EH (cell line): ENCODE data around the gene DIAPH1.

Experiments used
- DNase-seq: peaks from one replicate; pipeline ENCODE4 v3.0.0-alpha.2; 2015; ENCODE audit warnings: low read depth

DIAPH1 gene

GRCh38 chr5:141618804-141619554, at the start of gene DIAPH1:
Gene DIAPH1 (minus strand): TSS chr5:141619000. CDS start chr5:141618914, 86 bp downstream.
- peak; percentile 95 for DNase-seq

- DNase-seq: no peak
Measured at GRCh38 chr5:141665995-141666940, 47.5 kb upstream of the DIAPH1 start.

- DNase-seq: peak; percentile 70
Measured at GRCh38 chr5:141664733-141665461, 46.1 kb upstream of the DIAPH1 start.

GRCh38 chr5:141663506-141663905, 44.7 kb upstream of the DIAPH1 start:
- DNase-seq: no peak

- DNase-seq: no peak
Measured at GRCh38 chr5:141662028-141662427, 43.2 kb upstream of the DIAPH1 start.

- DNase-seq: peak; percentile 93
Measured at GRCh38 chr5:141657937-141658545, 39.2 kb upstream of the DIAPH1 start.

- peak; percentile 29 for DNase-seq
Measured at GRCh38 chr5:141657404-141657803, 38.6 kb upstream of the DIAPH1 start.

GRCh38 chr5:141656396-141656795, 37.6 kb upstream of the DIAPH1 start:
- no peak for DNase-seq

- peak; percentile 16 for DNase-seq
Measured at GRCh38 chr5:141655020-141655419, 36.2 kb upstream of the DIAPH1 start.

- peak; percentile 97 for DNase-seq
Measured at GRCh38 chr5:141654298-141654697, 35.5 kb upstream of the DIAPH1 start.

- no peak for DNase-seq
Measured at GRCh38 chr5:141651728-141652105, 32.9 kb upstream of the DIAPH1 start.

- DNase-seq: peak; percentile 86
Measured at GRCh38 chr5:141650851-141651727, 32.3 kb upstream of the DIAPH1 start, which contains the start of gene FCHSD1. Gene FCHSD1 (minus strand): TSS chr5:141651418. CDS start chr5:141651368, 50 bp downstream.

- no peak for DNase-seq
Measured at GRCh38 chr5:141649972-141650371, 31.2 kb upstream of the DIAPH1 start.

GRCh38 chr5:141649056-141649688, 30.4 kb upstream of the DIAPH1 start:
- no peak for DNase-seq

GRCh38 chr5:141647851-141648250, 29.1 kb upstream of the DIAPH1 start:
- DNase-seq: no peak

- DNase-seq: no peak
Measured at GRCh38 chr5:141647242-141647641, 28.4 kb upstream of the DIAPH1 start.

- no peak for DNase-seq
Measured at GRCh38 chr5:141646026-141646425, 27.2 kb upstream of the DIAPH1 start.

GRCh38 chr5:141641634-141642267, 23.0 kb upstream of the DIAPH1 start:
- peak; percentile 79 for DNase-seq

GRCh38 chr5:141640698-141641097, 21.9 kb upstream of the DIAPH1 start:
- no peak for DNase-seq

GRCh38 chr5:141640051-141640415, 21.2 kb upstream of the DIAPH1 start:
- DNase-seq: no peak
